OCI-LY3 (cell line): ENCODE measurements around the gene KCNIP4.

Experiments
- CTCF ChIP-seq: fragments of 200-600, 300-600 bp; sonication (generic); IDR thresholded peaks from 2 replicates; pipeline ENCODE4 v1.5.1; 2014; ENCODE audit warnings: antibody characterized with exemption, low read length, low read depth
- EZH2phosphoT487 ChIP-seq: fragments of 200-600 bp; shearing (Covaris generic); IDR thresholded peaks from 2 replicates; pipeline ENCODE4 v1.6.1; 2018; ENCODE audit warnings: antibody characterized with exemption, mixed run types, low read depth

DNA sequence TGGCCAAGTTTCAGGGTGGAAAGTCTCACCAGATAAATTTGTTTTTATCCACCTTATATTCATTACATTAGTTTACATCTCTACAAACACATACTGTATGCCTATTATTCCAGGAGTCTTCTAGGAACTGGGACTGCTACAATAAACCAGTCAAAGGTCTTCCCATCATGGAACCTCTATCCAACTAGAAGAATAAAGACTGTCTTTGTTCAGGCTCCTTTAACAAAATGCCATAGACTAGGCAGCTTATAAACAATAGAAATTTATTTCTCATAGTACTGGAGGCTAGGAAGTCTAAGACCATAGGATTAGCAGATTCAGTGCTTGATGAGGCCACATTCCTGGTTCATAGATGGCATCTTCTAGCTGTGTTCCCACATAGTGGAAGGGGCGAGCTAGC, 1186.7 kb downstream of the KCNIP4 start:
- no peak for TF ChIP-seq EZH2phosphoT487
- TF ChIP-seq CTCF: no peak
